NB4 (cell line): Measurements from ENCODE around the gene STEAP3.

Source experiments
- DNase-seq: peaks from one replicate; pipeline ENCODE4 v3.0.0; 2010; ENCODE audit warnings: low read depth
- H3K4me3 ChIP-seq: one replicate; pipeline ENCODE4 v1.5.1; 2011; ENCODE audit warnings: mild to moderate bottlenecking, low read depth, low read length, moderate library complexity
- MYC ChIP-seq: IDR thresholded peaks from 2 replicates; pipeline ENCODE4 v1.6.1; 2011; ENCODE audit warnings: low read depth, low read length
- POLR2A ChIP-seq: IDR thresholded peaks from 2 replicates; pipeline ENCODE4 v1.6.1; 2011; ENCODE audit warnings: mild to moderate bottlenecking; ENCODE audit not compliant: insufficient read length; ENCODE audit errors: extremely low read depth
- TF ChIP-seq, protein P1 (sequence below): IDR thresholded peaks from one replicate; pipeline ENCODE4 v1.5.1; 2012; ENCODE audit warnings: low read depth, low read length
- TF ChIP-seq, protein P2 (sequence below): IDR thresholded peaks from 2 replicates; pipeline ENCODE4 v1.6.1; 2011; ENCODE audit warnings: low read depth, low read length

Gene STEAP3

GRCh38 chr2:119293900-119294299 lies 70.3 kb downstream of the STEAP3 start:
- H3K4me3 ChIP-seq, result no peak overlapping the region
- no peak for DNase-seq
- TF ChIP-seq POLR2A, result no peak
- TF ChIP-seq, protein P1, sequence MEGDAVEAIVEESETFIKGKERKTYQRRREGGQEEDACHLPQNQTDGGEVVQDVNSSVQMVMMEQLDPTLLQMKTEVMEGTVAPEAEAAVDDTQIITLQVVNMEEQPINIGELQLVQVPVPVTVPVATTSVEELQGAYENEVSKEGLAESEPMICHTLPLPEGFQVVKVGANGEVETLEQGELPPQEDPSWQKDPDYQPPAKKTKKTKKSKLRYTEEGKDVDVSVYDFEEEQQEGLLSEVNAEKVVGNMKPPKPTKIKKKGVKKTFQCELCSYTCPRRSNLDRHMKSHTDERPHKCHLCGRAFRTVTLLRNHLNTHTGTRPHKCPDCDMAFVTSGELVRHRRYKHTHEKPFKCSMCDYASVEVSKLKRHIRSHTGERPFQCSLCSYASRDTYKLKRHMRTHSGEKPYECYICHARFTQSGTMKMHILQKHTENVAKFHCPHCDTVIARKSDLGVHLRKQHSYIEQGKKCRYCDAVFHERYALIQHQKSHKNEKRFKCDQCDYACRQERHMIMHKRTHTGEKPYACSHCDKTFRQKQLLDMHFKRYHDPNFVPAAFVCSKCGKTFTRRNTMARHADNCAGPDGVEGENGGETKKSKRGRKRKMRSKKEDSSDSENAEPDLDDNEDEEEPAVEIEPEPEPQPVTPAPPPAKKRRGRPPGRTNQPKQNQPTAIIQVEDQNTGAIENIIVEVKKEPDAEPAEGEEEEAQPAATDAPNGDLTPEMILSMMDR, result no peak
- TF ChIP-seq, protein P2, sequence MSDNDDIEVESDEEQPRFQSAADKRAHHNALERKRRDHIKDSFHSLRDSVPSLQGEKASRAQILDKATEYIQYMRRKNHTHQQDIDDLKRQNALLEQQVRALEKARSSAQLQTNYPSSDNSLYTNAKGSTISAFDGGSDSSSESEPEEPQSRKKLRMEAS, result no peak
- TF ChIP-seq MYC, result no peak

DNA sequence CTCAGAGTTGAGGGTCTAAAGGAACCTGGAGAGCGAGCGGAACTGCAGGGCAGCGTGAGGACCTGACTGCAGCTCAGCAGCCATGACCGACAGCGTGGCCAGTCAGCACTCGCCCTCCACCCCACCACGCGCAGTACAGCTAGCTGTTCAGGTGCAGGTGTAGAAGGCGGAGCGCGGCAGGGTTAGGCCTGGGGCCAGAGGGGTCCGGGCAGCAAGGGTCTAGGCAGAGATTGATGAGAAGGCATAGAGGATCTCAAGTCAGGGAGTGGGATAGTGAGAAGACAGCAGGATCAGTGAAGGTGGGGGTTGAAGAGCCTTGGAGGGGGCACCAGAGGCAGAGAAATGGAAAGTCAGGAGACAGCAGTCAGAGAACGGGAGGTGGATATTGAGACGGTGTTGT lies 71.0 kb downstream of the STEAP3 start:
- H3K4me3 ChIP-seq, result no peak overlapping the region
- DNase-seq, result no peak
- TF ChIP-seq POLR2A, result no peak
- TF ChIP-seq MYC, result no peak
- TF ChIP-seq, protein P1, result no peak
- TF ChIP-seq, protein P2, result no peak

- H3K4me3 ChIP-seq, result no peak overlapping the region
- TF ChIP-seq POLR2A, result no peak
- TF ChIP-seq, protein P2, result no peak
- DNase-seq, result no peak
Measured at GRCh38 chr2:119295688-119296375, 72.2 kb downstream of the STEAP3 start.

- TF ChIP-seq POLR2A (no peak), MYC (no peak)
- TF ChIP-seq, protein P2, result no peak
- TF ChIP-seq, protein P1, result no peak
- DNase-seq, result no peak
- H3K4me3 ChIP-seq, result no peak overlapping the region
Measured at GRCh38 chr2:119301413-119301812, 77.8 kb downstream of the STEAP3 start.

DNA sequence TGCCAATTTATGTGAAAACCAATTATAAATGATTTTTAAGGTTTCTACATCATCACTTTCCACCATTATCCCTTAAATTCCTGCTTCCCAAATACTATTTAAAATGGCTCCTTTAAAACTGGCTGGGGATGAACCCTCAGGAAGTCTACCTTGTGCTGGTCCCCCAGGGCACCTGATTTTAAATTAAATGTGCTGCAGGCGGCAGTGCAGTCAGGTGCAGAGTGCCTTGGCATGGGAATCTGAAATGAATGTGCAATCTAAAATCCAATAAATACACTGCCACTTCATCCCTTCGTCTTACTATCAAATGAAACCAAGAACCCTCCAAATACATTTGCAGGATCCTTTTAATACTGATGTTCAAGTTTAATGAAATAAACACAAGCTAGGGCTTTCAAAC lies 81.2 kb downstream of the STEAP3 start:
- no peak for DNase-seq
- no peak for TF ChIP-seq MYC
- no peak overlapping the region for H3K4me3 ChIP-seq

DNA sequence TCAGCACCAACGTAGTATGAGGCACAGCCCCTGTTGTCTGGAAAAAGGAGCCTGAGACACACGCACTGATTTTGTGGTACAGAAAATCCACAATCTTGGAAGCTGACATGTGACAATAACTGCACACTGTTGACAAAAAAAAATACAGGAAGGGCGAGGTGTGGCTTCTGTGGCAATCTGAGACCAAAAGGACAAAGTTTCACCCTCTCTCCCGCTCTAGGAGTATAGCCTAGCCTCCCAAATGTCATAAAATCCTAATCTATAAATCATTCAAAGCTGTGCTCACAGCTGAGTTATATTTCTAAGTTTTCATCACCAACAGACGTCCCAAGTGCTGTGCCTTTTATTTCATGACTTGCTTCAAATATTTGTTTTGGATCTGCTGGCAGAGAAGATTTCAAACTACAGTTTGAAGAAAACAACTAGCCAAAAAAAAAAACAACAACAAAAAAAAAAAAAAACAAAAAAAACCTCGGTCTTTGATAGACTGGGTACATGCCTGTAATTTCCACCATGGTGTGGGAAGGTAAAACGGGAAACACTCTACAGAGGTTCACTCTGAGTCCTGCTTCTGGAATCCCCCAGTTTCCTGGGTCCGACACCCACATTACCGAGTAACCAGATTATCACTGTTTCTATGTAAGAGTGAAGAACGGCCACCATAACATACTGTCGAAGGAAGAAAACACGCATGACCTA lies 82.0 kb downstream of the STEAP3 start:
- TF ChIP-seq MYC, result no peak
- TF ChIP-seq, protein P1, result no peak
- TF ChIP-seq, protein P2, result no peak
- no peak for TF ChIP-seq POLR2A
- H3K4me3 ChIP-seq, result no peak overlapping the region
- DNase-seq, result no peak
